Neuron (in vitro differentiated cells): ENCODE measurements around the gene SIRPG.
"Not testable (repeated sequence)": the region's sequence is repeated elsewhere in the genome, so short reads cannot be mapped to it uniquely, and the experiment has no call there.

ENCODE experiments used
- H2AFZ ChIP-seq: one replicate; pipeline ENCODE4 v1.6.1; 2013; ENCODE audit warnings: low read depth, mild to moderate bottlenecking, inconsistent platforms, low read length, moderate library complexity
- H3K27me3 ChIP-seq: one replicate; pipeline ENCODE4 v1.6.1; 2013; ENCODE audit warnings: low read length; ENCODE audit not compliant: insufficient read depth
- H3K36me3 ChIP-seq: one replicate; pipeline ENCODE4 v1.6.1; 2013; ENCODE audit warnings: low read length; ENCODE audit not compliant: insufficient read depth
- H3K4me1 ChIP-seq: one replicate; pipeline ENCODE4 v1.6.1; 2013; ENCODE audit warnings: low read length; ENCODE audit not compliant: insufficient read depth
- H3K4me3 ChIP-seq: 2 replicates; pipeline ENCODE4 v1.5.1; 2013; ENCODE audit warnings: mild to moderate bottlenecking, low read length, moderate library complexity
- H3K9me3 ChIP-seq: one replicate; pipeline ENCODE4 v1.6.1; 2013; ENCODE audit warnings: low read length

Gene SIRPG

GRCh38 chr20:1657556-1658334 is at the start of gene SIRPG:
SIRPG (minus strand) TSS chr20:1657779; CDS start chr20:1657714, 65 bp downstream.
- Histone ChIP-seq H3K4me3 (no peak within 1 kb of the TSS), H3K27me3 (peaks cover 8% of the 10 kb centered on the region), H3K9me3 (no peaks in the 10 kb centered on the region), H3K4me1 (no peaks in the 10 kb centered on the region), H2AFZ (no peak within 1 kb of the TSS), H3K36me3 (no peaks in the 10 kb centered on the region)

- H2AFZ ChIP-seq, H3K27me3 ChIP-seq, H3K9me3 ChIP-seq, H3K4me3 ChIP-seq, H3K36me3 ChIP-seq, H3K4me1 ChIP-seq: not testable (repeated sequence)
Measured at GRCh38 chr20:1706887-1707286, 49.3 kb upstream of the SIRPG start.

- no peaks in the 10 kb centered on the region for H3K4me1 ChIP-seq
- H3K4me3 ChIP-seq: no peak overlapping the region
- H3K27me3 ChIP-seq: no peaks in the 10 kb centered on the region
Measured at GRCh38 chr20:1706079-1706478, 48.5 kb upstream of the SIRPG start.

GRCh38 chr20:1702855-1703254 is 45.3 kb upstream of the SIRPG start:
- Histone ChIP-seq H3K27me3 (no peaks in the 10 kb centered on the region), H3K4me3 (no peak overlapping the region), H3K9me3 (no peaks in the 10 kb centered on the region), H2AFZ (no peak overlapping the region), H3K4me1 (no peaks in the 10 kb centered on the region), H3K36me3 (no peaks in the 10 kb centered on the region)

More at GRCh38 chr20:1706079-1706478, 48.5 kb upstream of the SIRPG start:
- Histone ChIP-seq H3K9me3 (no peaks in the 10 kb centered on the region), H2AFZ (no peak overlapping the region), H3K36me3 (no peaks in the 10 kb centered on the region)

DNA sequence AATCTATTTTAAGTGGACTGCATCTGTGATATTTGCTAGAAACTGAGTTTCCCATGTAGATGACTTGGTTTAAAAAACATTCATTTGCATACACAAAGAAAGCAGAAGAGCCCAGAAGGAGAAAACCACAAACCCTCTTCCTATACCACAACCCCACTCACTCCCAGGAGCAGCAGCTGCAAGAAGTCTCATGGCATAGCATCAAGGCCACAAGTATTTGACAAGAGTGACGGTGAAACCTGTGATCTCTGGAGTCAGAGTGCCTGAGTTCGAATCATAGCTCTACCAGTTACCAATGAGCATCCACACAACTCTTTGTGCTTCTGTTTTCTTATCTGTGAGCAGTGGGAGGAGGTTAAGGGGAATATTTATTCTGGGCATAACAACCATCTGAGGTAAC is 44.7 kb upstream of the SIRPG start:
- no peaks in the 10 kb centered on the region for H3K4me1 ChIP-seq
- no peak overlapping the region for H2AFZ ChIP-seq
- H3K27me3 ChIP-seq: no peaks in the 10 kb centered on the region
- H3K9me3 ChIP-seq: no peaks in the 10 kb centered on the region
- H3K36me3 ChIP-seq: no peaks in the 10 kb centered on the region
- H3K4me3 ChIP-seq: no peak overlapping the region

DNA sequence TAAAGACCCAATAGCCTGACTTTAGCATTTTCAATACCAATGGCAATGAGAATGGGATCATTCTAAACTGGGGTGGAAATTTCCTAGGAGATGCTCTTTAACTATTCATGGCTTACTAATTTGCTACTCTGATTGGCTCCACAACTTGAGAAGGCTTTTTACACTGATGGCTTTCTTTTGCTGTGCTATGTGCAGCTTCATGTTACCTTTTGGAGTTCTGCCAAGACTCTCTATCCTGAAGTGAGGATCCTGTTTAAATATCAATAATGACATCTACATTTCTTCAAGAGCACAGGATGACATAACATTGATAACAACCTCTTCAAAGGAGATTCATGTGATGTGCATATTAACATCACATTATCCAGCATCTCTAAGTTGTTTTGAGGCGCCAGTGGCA is 43.4 kb upstream of the SIRPG start:
- no peaks in the 10 kb centered on the region for H3K27me3 ChIP-seq
- no peaks in the 10 kb centered on the region for H3K4me1 ChIP-seq
- no peaks in the 10 kb centered on the region for H3K36me3 ChIP-seq
- H2AFZ ChIP-seq: no peak overlapping the region
- no peak overlapping the region for H3K4me3 ChIP-seq
- no peaks in the 10 kb centered on the region for H3K9me3 ChIP-seq

DNA sequence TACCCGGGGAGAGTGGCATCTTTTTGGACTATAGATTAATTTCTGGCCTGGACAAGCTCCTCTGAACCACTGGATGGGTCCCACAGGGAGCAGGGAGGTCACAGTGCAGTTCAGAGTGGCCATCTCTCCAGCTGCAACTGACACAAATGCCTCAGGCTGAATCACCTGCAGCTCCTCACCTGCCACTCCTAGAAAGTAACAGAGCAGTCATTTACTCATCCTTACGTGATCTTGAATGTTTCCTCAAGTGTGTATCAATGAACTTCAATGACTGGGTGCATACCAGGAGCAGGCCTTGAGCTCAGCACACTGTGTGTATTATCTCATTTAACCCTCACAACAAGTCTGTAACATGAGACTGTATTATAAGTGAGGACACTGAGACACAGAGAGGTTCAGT is 40.0 kb upstream of the SIRPG start:
- H3K27me3 ChIP-seq: no peaks in the 10 kb centered on the region

DNA sequence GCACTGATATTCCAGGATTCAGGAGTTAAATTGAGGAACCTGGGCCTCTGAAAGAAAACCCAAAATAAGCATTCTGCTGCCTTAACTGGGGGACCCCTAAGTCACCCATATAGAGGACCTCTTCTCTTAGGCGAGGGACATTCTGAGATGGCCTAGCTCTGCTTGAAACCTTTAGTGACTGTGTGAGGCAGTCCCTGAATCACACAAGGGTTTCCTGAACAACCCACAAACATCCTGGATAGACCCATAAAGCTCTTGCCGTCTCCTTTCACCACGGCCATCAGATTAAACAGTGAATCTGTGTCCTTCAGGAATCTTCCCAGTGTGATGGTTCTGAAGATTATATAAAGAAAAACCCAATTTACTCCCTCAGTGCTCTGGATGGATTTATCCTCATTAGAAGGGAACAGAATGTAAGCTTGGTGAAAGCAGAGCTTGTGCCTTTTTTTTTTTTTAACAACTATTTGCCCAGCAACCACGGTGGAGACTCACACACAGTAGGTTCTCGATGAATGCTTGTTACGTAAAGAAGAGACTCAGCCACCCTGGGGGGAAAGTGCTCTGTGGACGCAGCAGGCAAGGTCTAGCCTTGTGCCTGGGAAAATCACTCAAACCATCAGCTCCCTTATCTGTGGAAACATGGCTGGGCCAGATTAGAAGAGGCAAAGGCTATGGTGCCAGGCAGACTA is 39.1 kb upstream of the SIRPG start:
- H2AFZ ChIP-seq: no peak overlapping the region
- H3K4me1 ChIP-seq: no peaks in the 10 kb centered on the region
- H3K36me3 ChIP-seq: no peaks in the 10 kb centered on the region
- no peak overlapping the region for H3K4me3 ChIP-seq
- no peaks in the 10 kb centered on the region for H3K9me3 ChIP-seq
- H3K27me3 ChIP-seq: no peaks in the 10 kb centered on the region

More for the DNA sequence above, 40.0 kb upstream of the SIRPG start:
- Histone ChIP-seq H3K4me3 (no peak overlapping the region), H3K9me3 (no peaks in the 10 kb centered on the region), H3K4me1 (no peaks in the 10 kb centered on the region), H2AFZ (no peak overlapping the region), H3K36me3 (no peaks in the 10 kb centered on the region)

DNA sequence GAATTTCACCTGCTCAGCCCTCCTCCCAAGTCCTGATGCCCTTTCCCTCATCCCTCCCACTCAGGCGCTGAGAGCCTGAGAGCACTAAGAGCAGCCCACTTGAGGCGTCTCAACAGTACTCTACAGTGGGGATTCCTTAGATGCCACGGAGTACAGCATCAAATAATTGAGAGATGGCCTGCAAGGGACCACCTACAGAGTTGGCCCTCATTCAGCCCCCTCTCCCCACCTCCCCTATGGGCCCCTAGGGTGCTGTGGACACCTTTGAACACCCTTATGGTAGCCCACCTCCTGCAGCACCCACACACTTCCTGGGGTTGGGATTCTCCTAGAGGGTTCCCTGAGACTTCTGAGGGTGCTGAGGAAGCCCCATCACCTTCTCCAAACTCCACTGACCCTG is 37.1 kb upstream of the SIRPG start:
- Histone ChIP-seq H3K27me3 (no peaks in the 10 kb centered on the region), H3K4me3 (no peak overlapping the region), H3K36me3 (no peaks in the 10 kb centered on the region), H2AFZ (no peak overlapping the region), H3K9me3 (no peaks in the 10 kb centered on the region), H3K4me1 (no peaks in the 10 kb centered on the region)

- Histone ChIP-seq H3K9me3 (no peaks in the 10 kb centered on the region), H3K36me3 (no peaks in the 10 kb centered on the region), H3K27me3 (no peaks in the 10 kb centered on the region), H2AFZ (no peak overlapping the region), H3K4me1 (no peaks in the 10 kb centered on the region), H3K4me3 (no peak overlapping the region)
Measured at GRCh38 chr20:1693427-1693826, 35.8 kb upstream of the SIRPG start.

- Histone ChIP-seq H3K4me3 (no peak overlapping the region), H3K4me1 (no peaks in the 10 kb centered on the region), H3K27me3 (no peaks in the 10 kb centered on the region), H2AFZ (no peak overlapping the region), H3K9me3 (no peaks in the 10 kb centered on the region), H3K36me3 (no peaks in the 10 kb centered on the region)
Measured at GRCh38 chr20:1689721-1690120, 32.1 kb upstream of the SIRPG start.

- H3K27me3 ChIP-seq: no peaks in the 10 kb centered on the region
- no peaks in the 10 kb centered on the region for H3K9me3 ChIP-seq
- no peak overlapping the region for H3K4me3 ChIP-seq
- H3K36me3 ChIP-seq: no peaks in the 10 kb centered on the region
- H2AFZ ChIP-seq: no peak overlapping the region
- H3K4me1 ChIP-seq: no peaks in the 10 kb centered on the region
Measured at GRCh38 chr20:1688886-1689538, 31.4 kb upstream of the SIRPG start.

GRCh38 chr20:1687053-1687452 is 29.5 kb upstream of the SIRPG start:
- no peak overlapping the region for H2AFZ ChIP-seq
- H3K9me3 ChIP-seq: no peaks in the 10 kb centered on the region
- no peaks in the 10 kb centered on the region for H3K36me3 ChIP-seq
- no peaks in the 10 kb centered on the region for H3K4me1 ChIP-seq
- H3K4me3 ChIP-seq: no peak overlapping the region
- H3K27me3 ChIP-seq: no peaks in the 10 kb centered on the region
